GM23338 (cell line): ENCODE results near the gene ZFHX2. TPM values are rescaled to one million over a fixed set of nuclear protein-coding genes. Genes with fewer than 3 reads are reported as not detected.
A peak's percentile ranks its signal among the peaks of the same experiment; 100 is the strongest.

Source experiments
- ATAC-seq: fragments of 200-7000 bp; cut with Tn5 transposase; 3 replicates; pipeline ENCODE4 v1.9.1; 2020
- DNase-seq: peaks from one replicate; pipeline ENCODE4 v3.0.0-alpha.2; 2015; ENCODE audit warnings: low spot score
- H2AFZ ChIP-seq: fragments of 200-600 bp; sonication (generic); 2 replicates; pipeline ENCODE4 v1.8.0; 2016; ENCODE audit warnings: antibody characterized with exemption, mild to moderate bottlenecking, moderate library complexity
- H3F3A ChIP-seq: fragments of 200-600 bp; sonication (generic); replicated peaks from 2 replicates; pipeline ENCODE4 v1.8.0; 2017; ENCODE audit warnings: antibody characterized with exemption, mixed run types, low read depth
- H3K27ac ChIP-seq: fragments of 200-600 bp; sonication (generic); 2 replicates; pipeline ENCODE4 v1.6.1; 2016; ENCODE audit warnings: low read depth
- H3K27me3 ChIP-seq: fragments of 200-600 bp; sonication (generic); 2 replicates; pipeline ENCODE4 v1.8.0; 2016; ENCODE audit warnings: mild to moderate bottlenecking, mixed run types, moderate library complexity; ENCODE audit not compliant: insufficient read depth
- H3K36me3 ChIP-seq: fragments of 200-600 bp; sonication (generic); 2 replicates; pipeline ENCODE4 v1.8.0; 2016; ENCODE audit warnings: mild to moderate bottlenecking; ENCODE audit not compliant: insufficient read depth
- H3K4me1 ChIP-seq: fragments of 200-600 bp; sonication (generic); 2 replicates; pipeline ENCODE4 v1.8.0; 2016; ENCODE audit warnings: mild to moderate bottlenecking, moderate library complexity; ENCODE audit not compliant: insufficient read depth
- H3K4me2 ChIP-seq: fragments of 200-600 bp; sonication (generic); 2 replicates; pipeline ENCODE4 v1.7.1; 2017; ENCODE audit warnings: mixed run types
- H3K4me3 ChIP-seq: fragments of 200-600 bp; sonication (generic); 2 replicates; pipeline ENCODE4 v1.6.1; 2016; ENCODE audit warnings: mixed run types
- H3K79me2 ChIP-seq: fragments of 200-600 bp; sonication (generic); replicated peaks from 2 replicates; pipeline ENCODE4 v1.8.0; 2017; ENCODE audit warnings: mild to moderate bottlenecking; ENCODE audit not compliant: insufficient read depth
- H3K9me2 ChIP-seq: fragments of 200-600 bp; sonication (generic); 2 replicates; pipeline ENCODE4 v1.8.0; 2017; ENCODE audit not compliant: insufficient read depth
- H4K20me1 ChIP-seq: fragments of 200-600 bp; sonication (generic); replicated peaks from 2 replicates; pipeline ENCODE4 v1.8.0; 2017; ENCODE audit warnings: mild to moderate bottlenecking; ENCODE audit not compliant: insufficient read depth
- H3K27ac Mint-ChIP-seq: 2 replicates; pipeline ENCODE4 v1.8.0; 2020; ENCODE audit warnings: inconsistent platforms, mild to moderate bottlenecking, moderate library complexity, mixed read lengths
- H3K27me3 Mint-ChIP-seq: 3 replicates; pipeline ENCODE4 v1.8.0; 2022; ENCODE audit warnings: low read depth, mild to moderate bottlenecking, moderate library complexity, mixed read lengths, inconsistent platforms; ENCODE audit not compliant: insufficient read depth, poor library complexity
- H3K36me3 Mint-ChIP-seq: 3 replicates; pipeline ENCODE4 v1.8.0; 2021; ENCODE audit warnings: low read depth, mild to moderate bottlenecking, inconsistent platforms, moderate library complexity, mixed read lengths
- H3K4me1 Mint-ChIP-seq: 3 replicates; pipeline ENCODE4 v1.8.0; 2020; ENCODE audit warnings: mild to moderate bottlenecking, inconsistent platforms, mixed read lengths
- H3K4me3 Mint-ChIP-seq: 3 replicates; pipeline ENCODE4 v1.8.0; 2021; ENCODE audit warnings: moderate library complexity, mild to moderate bottlenecking, inconsistent platforms, mixed read lengths
- H3K9me3 Mint-ChIP-seq: 3 replicates; pipeline ENCODE4 v1.8.0; 2020; ENCODE audit warnings: moderate library complexity, mild to moderate bottlenecking, inconsistent platforms, mixed read lengths
- CREB1 ChIP-seq: fragments of 250-450 bp; sonication (Bioruptor Pico); IDR thresholded peaks from 2 replicates; pipeline ENCODE4 v1.5.0; 2020; ENCODE audit warnings: low read depth, mild to moderate bottlenecking, moderate library complexity
- EZH2 ChIP-seq: fragments of 200-600 bp; sonication (generic); IDR thresholded peaks from one replicate; pipeline ENCODE4 v1.8.0; 2017; ENCODE audit warnings: antibody characterized with exemption, mild to moderate bottlenecking, low read depth; ENCODE audit not compliant: unreplicated experiment
- EZH2phosphoT487 ChIP-seq: fragments of 200-600 bp; sonication (generic); IDR thresholded peaks from one replicate; pipeline ENCODE4 v1.8.1; 2018; ENCODE audit warnings: antibody characterized with exemption; ENCODE audit not compliant: unreplicated experiment
- JUNB ChIP-seq: IDR thresholded peaks from one replicate; pipeline ENCODE4 v1.6.1; 2016; ENCODE audit warnings: antibody characterized with exemption; ENCODE audit not compliant: unreplicated experiment
- POLR2AphosphoS5 ChIP-seq: IDR thresholded peaks from 2 replicates; pipeline ENCODE4 v1.6.1; 2016; ENCODE audit warnings: antibody characterized with exemption, low read depth
- REST ChIP-seq: IDR thresholded peaks from one replicate; pipeline ENCODE4 v1.6.1; 2018; ENCODE audit warnings: antibody characterized with exemption; ENCODE audit not compliant: unreplicated experiment
- ZNF114 ChIP-seq: fragments of 250-450 bp; sonication (Bioruptor Pico); IDR thresholded peaks from 2 replicates; pipeline ENCODE4 v1.5.0; 2020; ENCODE audit warnings: mild to moderate bottlenecking, moderate library complexity
- ZNF331 ChIP-seq: fragments of 250-450 bp; sonication (Bioruptor Pico); IDR thresholded peaks from 2 replicates; pipeline ENCODE4 v1.5.0; 2020; ENCODE audit warnings: low read depth, mild to moderate bottlenecking, moderate library complexity
- polyA plus RNA-seq: library from polyadenylated mRNA; unstranded; fragments of >200 nt; fragmentation: Nextera tagmentation; extraction: Ambion mirVana; gene quantifications from 2 replicates; pipeline ENCODE4 v1.2.1, GENCODE V29; 2016
- total RNA-seq: library from RNA; depleted of rRNA; stranded (reverse); fragments of >200 nt; shearing (Covaris generic); gene quantifications from 2 replicates; pipeline ENCODE4 v1.2.3, GENCODE V29; 2014
- TF ChIP-seq, protein P1 (sequence below): fragments of 250-450 bp; sonication (Bioruptor Pico); IDR thresholded peaks from 2 replicates; pipeline ENCODE4 v1.5.0; 2020; ENCODE audit warnings: mild to moderate bottlenecking, moderate library complexity

Gene ZFHX2
- total and polyA plus RNA-seq, 2 experiments from 2014 or later = 11.6 to 18.5 TPM

- no peak for TF ChIP-seq JUNB
- TF ChIP-seq CREB1 (CRISPR knock-in tag) = no peak
- no peak for TF ChIP-seq REST
- TF ChIP-seq EZH2phosphoT487 = no peak
- TF ChIP-seq ZNF114 = no peak
- no peak for TF ChIP-seq ZNF331 (CRISPR knock-in tag)
- TF ChIP-seq, protein P1, sequence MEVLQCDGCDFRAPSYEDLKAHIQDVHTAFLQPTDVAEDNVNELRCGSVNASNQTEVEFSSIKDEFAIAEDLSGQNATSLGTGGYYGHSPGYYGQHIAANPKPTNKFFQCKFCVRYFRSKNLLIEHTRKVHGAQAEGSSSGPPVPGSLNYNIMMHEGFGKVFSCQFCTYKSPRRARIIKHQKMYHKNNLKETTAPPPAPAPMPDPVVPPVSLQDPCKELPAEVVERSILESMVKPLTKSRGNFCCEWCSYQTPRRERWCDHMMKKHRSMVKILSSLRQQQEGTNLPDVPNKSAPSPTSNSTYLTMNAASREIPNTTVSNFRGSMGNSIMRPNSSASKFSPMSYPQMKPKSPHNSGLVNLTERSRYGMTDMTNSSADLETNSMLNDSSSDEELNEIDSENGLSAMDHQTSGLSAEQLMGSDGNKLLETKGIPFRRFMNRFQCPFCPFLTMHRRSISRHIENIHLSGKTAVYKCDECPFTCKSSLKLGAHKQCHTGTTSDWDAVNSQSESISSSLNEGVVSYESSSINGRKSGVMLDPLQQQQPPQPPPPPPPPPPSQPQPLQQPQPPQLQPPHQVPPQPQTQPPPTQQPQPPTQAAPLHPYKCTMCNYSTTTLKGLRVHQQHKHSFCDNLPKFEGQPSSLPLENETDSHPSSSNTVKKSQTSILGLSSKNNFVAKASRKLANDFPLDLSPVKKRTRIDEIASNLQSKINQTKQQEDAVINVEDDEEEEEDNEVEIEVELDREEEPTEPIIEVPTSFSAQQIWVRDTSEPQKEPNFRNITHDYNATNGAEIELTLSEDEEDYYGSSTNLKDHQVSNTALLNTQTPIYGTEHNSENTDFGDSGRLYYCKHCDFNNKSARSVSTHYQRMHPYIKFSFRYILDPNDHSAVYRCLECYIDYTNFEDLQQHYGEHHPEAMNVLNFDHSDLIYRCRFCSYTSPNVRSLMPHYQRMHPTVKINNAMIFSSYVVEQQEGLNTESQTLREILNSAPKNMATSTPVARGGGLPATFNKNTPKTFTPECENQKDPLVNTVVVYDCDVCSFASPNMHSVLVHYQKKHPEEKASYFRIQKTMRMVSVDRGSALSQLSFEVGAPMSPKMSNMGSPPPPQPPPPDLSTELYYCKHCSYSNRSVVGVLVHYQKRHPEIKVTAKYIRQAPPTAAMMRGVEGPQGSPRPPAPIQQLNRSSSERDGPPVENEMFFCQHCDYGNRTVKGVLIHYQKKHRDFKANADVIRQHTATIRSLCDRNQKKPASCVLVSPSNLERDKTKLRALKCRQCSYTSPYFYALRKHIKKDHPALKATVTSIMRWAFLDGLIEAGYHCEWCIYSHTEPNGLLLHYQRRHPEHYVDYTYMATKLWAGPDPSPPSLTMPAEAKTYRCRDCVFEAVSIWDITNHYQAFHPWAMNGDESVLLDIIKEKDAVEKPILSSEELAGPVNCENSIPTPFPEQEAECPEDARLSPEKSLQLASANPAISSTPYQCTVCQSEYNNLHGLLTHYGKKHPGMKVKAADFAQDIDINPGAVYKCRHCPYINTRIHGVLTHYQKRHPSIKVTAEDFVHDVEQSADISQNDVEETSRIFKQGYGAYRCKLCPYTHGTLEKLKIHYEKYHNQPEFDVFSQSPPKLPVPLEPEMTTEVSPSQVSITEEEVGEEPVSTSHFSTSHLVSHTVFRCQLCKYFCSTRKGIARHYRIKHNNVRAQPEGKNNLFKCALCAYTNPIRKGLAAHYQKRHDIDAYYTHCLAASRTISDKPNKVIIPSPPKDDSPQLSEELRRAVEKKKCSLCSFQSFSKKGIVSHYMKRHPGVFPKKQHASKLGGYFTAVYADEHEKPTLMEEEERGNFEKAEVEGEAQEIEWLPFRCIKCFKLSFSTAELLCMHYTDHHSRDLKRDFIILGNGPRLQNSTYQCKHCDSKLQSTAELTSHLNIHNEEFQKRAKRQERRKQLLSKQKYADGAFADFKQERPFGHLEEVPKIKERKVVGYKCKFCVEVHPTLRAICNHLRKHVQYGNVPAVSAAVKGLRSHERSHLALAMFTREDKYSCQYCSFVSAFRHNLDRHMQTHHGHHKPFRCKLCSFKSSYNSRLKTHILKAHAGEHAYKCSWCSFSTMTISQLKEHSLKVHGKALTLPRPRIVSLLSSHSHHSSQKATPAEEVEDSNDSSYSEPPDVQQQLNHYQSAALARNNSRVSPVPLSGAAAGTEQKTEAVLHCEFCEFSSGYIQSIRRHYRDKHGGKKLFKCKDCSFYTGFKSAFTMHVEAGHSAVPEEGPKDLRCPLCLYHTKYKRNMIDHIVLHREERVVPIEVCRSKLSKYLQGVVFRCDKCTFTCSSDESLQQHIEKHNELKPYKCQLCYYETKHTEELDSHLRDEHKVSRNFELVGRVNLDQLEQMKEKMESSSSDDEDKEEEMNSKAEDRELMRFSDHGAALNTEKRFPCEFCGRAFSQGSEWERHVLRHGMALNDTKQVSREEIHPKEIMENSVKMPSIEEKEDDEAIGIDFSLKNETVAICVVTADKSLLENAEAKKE (CRISPR knock-in tag) = no peak
- no peak for TF ChIP-seq EZH2
- no peak for TF ChIP-seq POLR2AphosphoS5
- ATAC-seq (no peak), DNase-seq (no peak)
- Histone ChIP-seq H3K27me3 (no peaks in the 10 kb centered on the region), H3F3A (peaks cover 15% of the 10 kb centered on the region), H3K4me1 (peaks cover 31% of the 10 kb centered on the region), H2AFZ (no peak overlapping the region), H3K9me2 (no peaks in the 10 kb centered on the region), H3K4me3 (peak overlapping the region; percentile 80), H3K79me2 (no peaks in the 10 kb centered on the region), H3K27ac (no peak overlapping the region), H3K4me2 (peak overlapping the region; percentile 86), H3K36me3 (no peaks in the 10 kb centered on the region), H4K20me1 (no peaks in the 10 kb centered on the region)
- H3K9me3 Mint-ChIP-seq = peaks cover 4% of the 10 kb centered on the region; the same call in 1 of the 3 replicates
- peaks cover 30% of the 10 kb centered on the region for H3K36me3 Mint-ChIP-seq
- no peak overlapping the region for H3K27ac Mint-ChIP-seq
- peak overlapping the region; percentile 96 for H3K4me3 Mint-ChIP-seq
- H3K27me3 Mint-ChIP-seq = peaks cover 44% of the 10 kb centered on the region
- H3K4me1 Mint-ChIP-seq = peaks cover 33% of the 10 kb centered on the region
Measured at GRCh38 chr14:23566112-23566777, 14.7 kb upstream of the ZFHX2 start.
